Stimulated activated CD8-positive, alpha-beta memory T cell treated with anti-CD3 and anti-CD28 coated beads, Interleukin-4, amount 100 ng/mL, for 1 hour (primary cell): ENCODE measurements around the gene AP1B1.

ENCODE experiments used
- DNase-seq, 2 donors: peaks; one replicate each; pipeline ENCODE4 v3.0.0-alpha.2; 2020; ENCODE audit warnings: low read depth in 2 of 2, low spot score in 1 of 2

AP1B1 gene

DNA sequence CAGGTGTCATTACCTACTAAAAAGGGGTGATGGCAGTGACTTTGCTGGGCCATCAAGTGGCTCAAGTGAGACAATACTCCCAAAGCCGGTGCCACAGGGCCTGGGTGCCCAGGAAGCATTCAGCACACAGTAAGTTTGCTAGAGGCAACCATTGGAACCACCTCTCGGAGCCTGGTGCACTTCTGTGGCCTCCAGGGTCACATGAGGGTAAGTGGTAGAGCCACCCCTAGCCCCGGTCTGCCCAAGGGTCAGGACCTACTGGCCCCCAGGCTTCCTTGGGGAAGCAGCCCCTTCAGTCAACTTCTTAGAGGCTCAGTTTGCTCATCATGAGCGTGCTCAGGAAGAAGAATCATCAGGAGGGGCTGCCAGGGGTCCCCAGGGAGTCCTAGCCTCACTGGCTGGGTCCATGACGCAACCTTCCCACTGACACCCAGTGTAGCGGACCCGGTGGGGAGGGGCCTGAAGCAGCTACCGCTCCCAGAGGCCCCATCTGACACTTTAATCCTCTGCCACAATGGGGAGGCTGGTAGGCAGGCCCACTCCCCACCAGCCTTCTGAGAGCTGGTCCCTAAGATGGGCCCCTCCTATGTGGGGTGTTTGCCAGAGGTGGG lies 55.4 kb downstream of the AP1B1 start:
- DNase-seq: no peak

DNA sequence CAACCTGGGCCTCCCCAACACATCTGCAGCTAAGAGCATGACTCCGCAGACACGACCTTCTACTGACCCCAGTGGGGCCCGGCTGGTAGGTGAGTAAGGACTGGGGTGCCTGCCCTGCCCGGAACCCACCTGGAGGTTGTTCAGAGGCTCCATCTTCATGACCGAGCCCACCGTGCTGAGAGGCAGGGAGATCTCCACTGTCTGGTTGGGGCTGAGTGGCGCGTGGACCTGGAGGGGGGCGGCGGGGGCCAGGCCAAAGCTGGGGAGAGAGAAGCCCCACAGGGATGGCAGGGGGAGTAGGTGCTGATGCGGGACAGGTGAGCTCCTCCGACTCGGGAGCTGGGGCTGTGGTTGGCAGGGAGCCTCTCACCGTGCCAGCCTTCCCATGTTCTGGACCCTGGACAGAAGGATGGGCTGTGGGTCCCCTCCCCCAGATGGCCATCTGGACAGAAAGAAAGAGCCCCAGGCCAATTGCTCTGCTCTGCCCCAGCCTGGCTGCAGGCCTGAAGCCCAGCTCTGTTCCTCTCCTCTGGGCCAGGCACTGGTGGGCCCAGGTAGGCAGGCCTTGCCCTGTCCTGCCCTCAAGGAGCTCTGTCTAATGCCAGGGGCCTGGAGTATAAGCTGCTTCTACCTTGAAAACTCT lies 56.6 kb downstream of the AP1B1 start:
- no peak for DNase-seq

DNA sequence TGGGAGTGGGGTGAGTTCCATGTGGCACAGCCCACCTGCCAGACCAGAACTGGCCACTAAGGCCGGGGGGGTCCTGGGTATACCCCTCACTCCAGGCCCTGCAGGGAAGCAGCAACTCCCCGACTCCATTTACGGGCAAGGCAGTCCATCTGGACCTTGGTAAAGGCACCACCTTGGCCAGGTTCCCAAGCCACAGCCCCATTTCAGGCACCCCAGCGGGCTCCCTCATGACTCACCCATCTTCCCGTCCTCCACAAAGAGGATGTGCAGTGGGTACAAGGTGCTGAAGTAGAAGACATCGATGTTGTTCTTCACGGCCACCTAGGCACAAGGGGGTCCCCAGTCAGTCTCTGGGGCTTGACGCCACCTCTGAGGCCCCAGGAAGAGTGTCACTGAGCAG lies 57.2 kb downstream of the AP1B1 start:
- no peak for DNase-seq

DNA sequence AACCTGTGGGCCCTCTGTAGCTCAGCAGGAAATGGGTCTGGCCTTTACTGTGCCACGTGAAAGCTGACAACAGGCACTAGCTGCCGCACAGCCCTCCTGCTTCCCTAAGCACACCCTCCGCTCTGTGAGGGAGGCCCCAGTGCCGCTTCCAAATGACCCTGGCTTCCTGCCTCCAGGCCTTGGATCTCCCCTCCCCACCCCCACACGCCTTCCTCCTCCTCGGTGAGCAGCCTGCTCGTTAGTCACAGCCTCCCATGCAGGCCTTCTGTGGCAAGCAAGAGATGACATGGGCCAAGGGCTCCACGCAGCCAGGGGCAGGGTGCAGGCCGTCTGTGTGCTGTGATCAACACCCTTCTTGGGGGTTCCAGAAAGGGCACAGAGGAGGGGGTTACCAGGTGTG lies 57.6 kb downstream of the AP1B1 start:
- DNase-seq: no peak

DNA sequence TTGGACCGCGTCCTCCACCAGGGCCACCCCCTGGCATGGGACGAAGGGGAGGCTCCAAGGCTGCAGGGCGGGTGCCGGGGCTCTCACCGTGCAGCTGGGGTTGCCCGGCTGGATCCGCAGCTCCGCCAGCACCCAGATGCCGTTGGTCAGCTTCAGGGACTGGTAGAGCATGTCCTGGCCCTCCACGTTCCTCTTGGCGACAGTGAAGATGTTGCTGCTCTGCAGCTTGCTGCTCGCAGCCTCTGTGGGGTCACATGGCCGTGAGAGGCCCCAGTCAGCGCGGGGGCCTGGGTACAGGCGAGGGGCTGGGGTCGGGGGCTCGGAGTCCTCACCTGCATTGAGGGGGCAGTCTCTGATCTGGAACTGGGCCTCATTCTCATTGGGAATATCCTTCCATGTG lies 58.1 kb downstream of the AP1B1 start:
- DNase-seq: no peak

DNA sequence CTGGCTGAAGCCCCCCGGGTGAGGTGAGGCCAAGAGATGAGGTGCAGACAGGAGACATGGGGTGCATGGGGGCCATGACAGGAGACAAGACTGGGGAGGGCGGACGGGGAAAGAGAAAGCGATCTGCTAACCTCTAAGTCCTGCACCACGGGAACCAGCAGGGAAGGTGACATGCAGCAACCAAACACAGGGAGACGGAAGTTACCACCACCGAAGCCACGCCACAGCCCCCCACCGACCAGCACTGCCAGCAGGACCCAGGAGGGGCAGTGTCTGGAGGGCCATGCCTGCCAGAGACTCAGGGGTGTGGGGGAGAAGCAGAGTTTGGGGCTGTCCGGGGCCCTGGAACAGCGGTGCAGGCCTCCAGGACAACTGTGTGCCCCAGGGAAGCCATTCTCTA lies 58.8 kb downstream of the AP1B1 start:
- no peak for DNase-seq

DNA sequence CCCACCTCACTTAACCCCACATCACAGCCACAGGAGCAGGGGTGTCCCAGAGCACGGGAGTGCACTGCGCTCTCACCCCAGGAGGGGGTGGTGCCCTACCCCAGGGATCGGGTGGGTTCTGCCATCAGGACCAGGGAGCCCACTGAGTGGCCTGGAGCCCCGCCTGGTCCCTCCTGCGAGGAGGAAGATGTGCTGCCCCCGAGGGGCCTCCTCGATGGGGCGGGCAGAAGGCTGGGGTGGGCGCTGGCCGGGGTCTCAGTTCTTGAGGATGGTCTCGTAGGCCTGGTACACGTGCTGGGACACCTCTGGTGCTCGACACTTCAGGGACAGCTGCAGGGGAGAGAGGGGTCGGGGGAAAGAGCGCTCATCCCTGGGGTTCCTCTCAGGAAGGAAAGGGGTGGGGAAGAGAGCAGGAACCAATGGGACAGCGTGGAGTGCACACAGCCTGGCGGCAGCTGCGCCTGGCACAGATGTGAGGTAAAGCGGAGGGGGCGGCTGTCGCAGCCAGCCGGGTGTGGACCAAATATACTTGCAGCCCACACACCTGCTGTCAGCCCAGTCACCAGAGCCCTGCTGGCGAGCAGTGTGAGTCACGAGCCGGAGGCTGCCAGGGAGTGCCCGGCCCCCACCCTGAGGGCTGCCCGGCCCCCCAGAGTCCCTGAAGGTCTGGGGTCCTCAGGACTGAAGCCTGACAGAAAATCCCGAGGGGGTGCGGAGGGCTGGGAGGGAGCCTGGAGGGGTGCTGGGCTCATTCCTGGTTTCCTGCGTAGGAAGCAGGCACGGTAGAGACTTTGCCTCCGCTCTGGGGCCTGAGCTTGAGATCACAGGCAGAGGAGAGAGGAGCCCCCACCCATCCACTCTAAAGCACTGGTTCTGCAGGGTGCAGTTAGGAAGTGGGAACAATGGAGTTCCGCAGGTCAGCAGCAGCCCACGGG lies 59.5 kb downstream of the AP1B1 start:
- no peak for DNase-seq

DNA sequence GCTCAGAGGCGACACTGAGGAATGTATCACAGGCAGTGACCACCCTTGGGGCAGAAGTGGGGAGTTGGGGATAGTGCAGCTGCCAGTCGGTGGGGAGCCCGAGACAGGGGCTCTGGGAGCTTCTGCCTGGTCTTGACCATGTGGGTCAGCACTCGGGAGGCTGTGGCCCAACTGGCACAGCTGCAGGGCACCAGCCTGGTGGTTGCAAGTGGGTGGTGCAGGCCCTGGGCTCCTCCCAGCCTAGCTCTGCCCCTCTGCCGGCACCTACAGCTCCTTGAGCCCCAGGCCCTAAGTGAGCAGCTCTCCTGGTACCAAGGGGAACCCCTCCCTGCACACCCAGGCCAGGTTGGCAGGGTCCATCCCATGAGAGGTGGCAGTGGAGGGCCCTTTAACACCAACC lies 60.3 kb downstream of the AP1B1 start:
- no peak for DNase-seq

DNA sequence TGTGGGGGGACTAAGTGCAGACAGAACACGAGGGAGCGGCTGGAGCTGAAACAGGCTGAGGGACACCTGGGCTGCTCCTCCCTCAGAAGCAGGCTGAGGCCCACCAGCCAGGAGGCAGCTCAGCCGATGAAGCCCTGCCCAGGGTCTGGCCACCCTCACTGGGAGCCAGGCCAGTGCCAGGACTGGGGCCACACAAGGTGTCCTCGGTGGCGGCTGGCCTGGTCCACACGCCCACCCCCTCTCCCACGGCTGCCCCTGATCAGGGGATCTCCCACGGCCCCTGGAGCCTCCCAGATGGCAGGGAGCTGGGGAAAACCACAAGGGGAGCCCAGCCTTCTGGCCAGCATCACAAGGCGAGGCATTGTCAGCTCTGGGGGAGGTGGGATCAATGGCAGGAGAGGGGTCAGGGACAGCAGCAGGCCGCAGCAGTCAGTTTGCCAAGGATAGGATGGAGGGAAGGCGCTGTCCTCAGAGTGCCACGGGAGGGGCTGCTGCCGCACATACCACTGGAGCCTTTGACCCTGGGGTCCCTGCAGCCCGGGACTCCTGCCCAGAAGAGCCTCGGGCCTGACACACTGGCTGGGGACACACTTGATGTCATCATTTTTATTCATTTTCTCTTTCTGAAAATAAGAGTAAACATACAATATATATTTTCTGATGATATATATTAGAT lies 61.1 kb downstream of the AP1B1 start:
- no peak for DNase-seq

DNA sequence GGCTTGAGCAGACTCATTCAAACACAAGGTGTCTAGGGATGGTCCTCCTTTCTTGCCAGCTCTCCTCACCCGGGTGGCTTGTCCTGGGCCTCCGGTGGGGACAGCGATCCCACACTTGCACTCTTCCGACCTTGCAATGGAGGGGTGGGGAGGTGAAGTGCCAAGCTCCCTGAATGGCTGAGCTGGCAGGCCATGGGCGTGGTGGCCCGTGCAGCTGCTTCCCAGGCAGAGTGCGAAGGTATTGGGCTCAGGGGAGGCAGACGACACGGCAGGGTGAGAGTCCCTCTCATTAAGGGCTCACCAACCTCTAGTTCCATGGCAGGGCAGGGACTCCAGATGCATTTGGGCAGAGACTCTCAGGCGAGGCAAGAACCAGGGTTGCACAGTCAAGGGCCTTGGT lies 61.9 kb downstream of the AP1B1 start:
- no peak for DNase-seq

DNA sequence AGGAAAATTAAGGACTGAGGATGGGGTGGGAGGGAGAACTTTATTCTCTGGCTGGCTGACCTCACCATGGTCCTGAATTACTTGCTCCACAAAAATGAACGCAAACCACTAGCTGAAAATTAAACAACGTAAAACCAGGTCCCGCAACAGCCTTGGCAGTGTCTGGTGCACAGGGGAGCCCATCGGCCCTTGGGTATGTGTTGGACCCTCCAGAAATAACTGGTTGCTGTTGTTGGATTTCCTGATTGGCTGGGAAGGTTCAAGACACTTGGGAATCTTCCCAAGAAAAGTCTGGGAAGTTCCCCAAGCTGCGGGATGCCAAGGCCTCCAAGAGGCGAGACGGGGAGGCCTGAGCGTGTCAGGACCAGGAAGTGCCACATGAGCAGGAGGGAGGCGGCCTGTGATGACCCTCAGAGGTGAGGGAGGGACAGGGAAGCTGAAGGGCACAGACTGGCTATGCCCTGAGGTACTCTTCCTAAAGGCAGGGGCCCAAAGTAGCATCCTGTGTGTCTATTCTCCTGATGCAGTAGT lies 62.5 kb downstream of the AP1B1 start:
- no peak for DNase-seq

DNA sequence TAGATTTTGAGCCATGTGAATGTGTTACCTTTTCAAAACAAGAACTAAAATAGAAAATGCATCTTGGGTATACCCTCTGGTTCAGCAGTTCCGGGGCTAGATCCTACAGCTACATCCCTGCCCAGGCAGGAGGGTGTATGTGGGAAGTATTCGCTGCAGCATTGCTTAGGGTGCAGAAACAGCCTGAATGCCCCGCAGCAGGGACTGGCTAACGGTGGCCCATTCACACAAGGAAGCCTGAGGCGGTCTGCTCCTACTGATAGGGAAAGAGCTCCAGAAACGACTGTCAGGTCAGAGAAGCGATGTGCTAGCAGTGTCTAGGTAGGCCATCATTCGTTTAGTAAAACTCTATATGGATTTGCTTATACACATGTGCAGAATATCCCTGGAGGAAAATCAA lies 63.0 kb downstream of the AP1B1 start:
- no peak for DNase-seq

DNA sequence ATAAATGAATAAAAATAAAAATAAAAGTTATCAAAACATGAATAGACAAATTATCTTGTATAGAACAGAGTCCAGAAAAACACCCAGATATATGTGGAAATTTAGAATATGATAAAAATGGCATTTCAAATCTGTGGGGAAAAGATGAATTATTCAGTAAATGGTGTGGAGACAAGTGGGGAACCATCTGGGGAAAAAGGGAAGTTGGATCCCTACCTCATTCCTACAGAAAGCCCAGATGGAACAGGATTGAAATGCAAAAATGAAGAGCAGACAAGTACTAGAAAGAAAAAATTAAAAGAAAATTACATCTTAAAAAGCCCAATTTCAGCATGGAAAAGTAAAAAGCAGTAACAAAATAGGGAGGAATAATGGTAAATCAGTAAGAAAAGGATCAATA lies 64.7 kb downstream of the AP1B1 start:
- no peak for DNase-seq

DNA sequence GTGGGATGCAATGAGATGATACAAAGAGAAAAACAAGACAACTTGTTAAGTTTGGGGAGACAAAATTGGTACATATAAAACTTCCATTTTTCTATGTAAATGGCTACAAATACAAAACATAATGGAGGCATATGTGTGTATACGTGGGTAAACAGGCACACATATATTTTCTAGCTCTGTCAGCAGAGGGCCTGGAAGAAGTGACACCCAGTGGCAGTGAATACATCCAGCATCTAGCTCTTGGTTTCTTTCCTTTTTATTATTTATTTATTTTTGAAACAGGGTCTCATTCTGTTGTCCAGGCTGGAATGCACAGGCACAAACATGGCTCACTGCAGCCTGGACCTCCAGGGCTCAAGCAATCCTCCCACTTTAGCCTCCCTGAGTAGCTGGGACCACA lies 67.8 kb downstream of the AP1B1 start:
- no peak for DNase-seq

DNA sequence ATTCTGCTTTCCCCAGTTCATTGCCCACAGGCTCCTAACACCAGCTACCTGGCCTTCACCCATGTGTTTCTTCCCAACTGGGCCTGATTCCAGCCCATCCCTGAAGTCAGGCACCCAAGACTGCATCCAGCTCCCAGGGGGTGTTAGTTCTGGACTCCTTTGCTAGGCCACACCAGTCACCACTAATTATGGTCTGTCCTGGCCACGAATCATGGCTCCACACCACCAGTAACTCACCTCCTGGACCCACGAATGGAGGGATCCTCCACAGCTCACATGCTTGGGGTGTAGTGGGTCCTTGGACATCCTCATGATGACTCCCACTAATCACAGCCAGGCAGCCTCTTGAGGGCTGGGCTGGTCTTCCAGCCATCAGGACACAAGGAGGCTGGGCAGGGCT lies 69.3 kb downstream of the AP1B1 start:
- DNase-seq: no peak

DNA sequence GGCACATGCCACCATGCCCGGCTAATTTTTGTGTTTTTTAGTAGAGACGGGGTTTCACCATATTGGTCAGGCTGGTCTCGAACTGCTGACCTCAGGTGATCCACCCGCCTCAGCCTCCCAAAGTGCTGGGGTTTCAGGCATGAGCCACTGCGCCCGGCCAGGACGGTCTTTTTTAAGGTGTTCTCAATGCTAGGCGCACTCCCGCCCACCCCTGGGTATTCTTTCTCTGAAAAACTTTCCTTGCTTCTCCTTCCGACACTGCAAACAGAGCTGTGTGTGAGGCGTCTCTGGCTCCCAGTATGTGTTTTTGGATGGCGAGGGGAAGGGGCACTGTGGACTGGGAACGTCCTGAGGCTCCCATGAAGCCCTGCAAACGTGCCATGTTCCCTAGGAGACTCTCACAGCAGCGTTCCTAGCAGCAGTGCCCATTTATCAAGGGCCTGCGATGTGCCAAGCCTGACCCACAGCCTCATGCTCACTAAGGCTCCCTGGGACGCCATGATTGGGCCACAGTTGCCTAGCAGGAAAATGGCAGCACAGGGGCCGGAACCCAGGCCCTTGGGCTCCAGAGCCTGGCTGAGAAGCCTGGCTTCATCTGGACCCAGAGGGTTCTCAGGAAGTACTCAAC lies 70.4 kb downstream of the AP1B1 start:
- DNase-seq: no peak

DNA sequence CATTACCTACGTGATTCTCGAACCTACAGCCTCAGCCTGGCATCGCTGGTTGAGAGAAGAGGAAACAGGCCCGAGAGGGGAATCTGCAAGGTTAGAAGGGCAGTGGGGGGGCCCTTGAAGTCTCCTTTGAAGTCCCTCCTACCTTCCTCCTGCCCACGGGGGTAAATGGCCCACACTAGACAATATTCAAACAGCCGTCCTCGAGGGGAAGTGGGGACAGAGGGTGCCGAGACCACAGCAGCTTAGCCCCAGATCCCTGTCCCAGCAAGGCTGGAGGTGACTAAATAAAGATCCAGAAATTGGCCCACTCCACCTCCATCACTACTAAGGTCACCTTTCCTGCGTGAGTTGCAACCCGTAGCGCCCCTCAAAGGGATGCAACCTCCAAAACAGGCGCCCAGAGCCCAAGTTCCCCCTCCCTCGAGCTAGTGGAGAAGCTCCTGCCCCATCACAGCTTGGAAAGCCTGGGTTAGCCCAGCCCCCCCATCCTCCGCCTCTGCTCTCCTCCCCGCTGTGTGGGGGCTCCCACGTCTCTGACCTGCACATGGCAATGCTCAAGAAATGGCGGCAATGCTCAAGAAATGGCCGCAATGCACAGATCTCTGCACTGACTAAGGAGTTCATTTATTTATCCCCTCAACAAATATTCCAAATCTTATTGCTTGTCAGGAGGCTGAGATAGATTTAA lies 72.1 kb downstream of the AP1B1 start:
- no peak for DNase-seq

DNA sequence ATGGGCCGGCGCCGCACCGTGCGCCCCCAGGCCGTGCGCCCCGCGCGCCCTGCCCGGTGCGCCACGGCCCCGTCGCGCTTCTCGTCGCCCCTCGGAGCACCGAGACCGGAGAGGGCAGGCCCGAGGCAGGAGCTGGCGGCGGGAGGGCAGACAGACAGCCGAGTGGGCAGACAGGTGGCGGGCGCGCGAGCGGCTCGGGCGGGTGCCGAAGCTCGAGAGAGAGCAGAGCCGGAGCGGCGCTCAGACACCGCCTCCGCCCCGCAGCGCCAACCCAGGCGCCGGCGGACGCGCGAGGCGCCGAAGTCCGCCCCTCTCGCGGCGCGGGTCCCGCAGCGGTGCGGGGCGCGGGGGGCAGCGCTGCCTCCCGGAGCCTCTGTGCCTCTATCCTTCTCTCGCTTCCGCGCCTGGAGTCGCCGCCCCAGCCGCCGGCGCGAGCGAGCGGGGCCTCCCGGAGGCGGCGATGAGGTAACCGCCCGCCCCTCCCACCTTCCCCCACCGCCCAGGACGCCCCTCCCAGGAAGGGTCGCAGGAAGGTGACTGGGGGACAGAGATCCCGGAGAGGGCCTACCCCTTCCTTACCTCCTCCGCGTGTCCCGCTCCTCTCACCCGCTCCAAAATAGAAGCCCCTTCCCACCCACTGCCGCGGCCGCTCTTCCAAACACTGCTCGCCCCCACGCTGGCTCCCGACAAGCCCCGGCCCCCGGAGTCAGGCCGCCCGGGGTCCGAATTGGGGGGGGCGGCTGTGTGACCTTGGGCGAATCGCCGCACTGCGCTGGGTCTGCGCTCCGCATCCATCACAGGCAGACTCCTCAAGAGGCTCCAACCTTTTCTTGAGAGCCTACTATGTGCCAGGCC lies 72.9 kb downstream of the AP1B1 start, which contains the start of gene RASL10A:
TSS of gene RASL10A (minus strand) at position 412 of the 855 bp plus-strand sequence. CDS start 451 bp downstream, outside the sequence.
- no peak for DNase-seq

DNA sequence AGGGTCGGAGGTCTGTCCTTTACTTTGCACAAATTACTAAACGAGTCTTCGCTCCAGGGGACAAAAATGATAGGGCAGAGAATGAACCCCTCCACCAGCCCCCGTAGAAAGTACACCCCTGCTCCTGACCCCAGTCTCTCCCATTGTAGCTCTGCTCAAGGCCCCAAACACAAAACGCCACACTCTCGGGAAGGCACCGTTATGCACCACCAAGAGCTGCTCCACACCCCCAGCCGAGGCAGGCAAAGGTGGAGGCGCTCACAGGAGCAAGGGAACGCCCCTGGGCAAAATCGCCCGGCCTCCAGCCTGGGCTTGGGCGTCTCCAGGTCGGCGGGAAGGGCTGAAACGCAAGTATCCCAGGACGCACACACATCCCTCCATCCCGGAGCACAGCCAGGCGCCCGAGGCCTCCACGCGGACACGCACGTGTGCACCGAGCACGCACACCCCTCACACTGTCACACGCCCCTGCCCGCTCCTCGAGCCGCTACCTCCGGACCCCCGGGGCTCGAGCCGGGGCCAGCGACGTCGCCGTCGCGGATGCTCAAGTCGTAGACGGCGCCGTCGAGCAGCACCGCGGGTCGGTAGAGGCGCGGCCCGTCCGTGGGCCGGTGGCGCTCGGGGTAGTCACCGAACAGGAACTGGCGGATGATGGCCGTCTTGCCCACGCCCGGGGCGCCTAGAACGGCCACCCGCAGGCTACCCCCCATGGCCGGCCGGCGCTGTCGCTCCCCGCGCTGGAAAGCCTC lies 73.7 kb downstream of the AP1B1 start:
- DNase-seq: no peak
